Mucosa of rectum (tissue), 2 donors: Measurements from ENCODE around the gene MBP.

Experiments used
- H3K27ac ChIP-seq, 2 donors: one replicate each; pipeline ENCODE4 v1.7.0; 2013; ENCODE audit warnings: inconsistent platforms in 2 of 2, low read depth in 2 of 2, low read length in 2 of 2
- H3K27me3 ChIP-seq, 2 donors: one replicate each; pipeline ENCODE4 v1.7.0; 2013; ENCODE audit warnings: low read length in 2 of 2; ENCODE audit not compliant: control insufficient read depth in 2 of 2, insufficient read depth in 2 of 2
- H3K36me3 ChIP-seq, 2 donors: one replicate each; pipeline ENCODE4 v1.7.0; 2013; ENCODE audit warnings: low read length in 2 of 2; ENCODE audit not compliant: control insufficient read depth in 2 of 2, insufficient read depth in 2 of 2
- H3K4me1 ChIP-seq, 2 donors: one replicate each; pipeline ENCODE4 v1.7.0; 2013; ENCODE audit warnings: low read length in 2 of 2, mild to moderate bottlenecking in 1 of 2; ENCODE audit not compliant: control insufficient read depth in 2 of 2, insufficient read depth in 2 of 2
- H3K4me3 ChIP-seq, 2 donors: one replicate each; pipeline ENCODE4 v1.7.0; 2013; ENCODE audit warnings: low read length in 2 of 2
- H3K9ac ChIP-seq, 2 donors: one replicate each; pipeline ENCODE4 v1.7.0; 2013; ENCODE audit warnings: low read length in 2 of 2, low read depth in 1 of 2, mild to moderate bottlenecking in 1 of 2
- H3K9me3 ChIP-seq, 2 donors: one replicate each; pipeline ENCODE4 v1.7.0; 2013; ENCODE audit warnings: low read length in 2 of 2; ENCODE audit not compliant: control insufficient read depth in 2 of 2
- donor health status: healthy.
- donor health status: Normal muscosa, but diverticular disease.

Gene MBP

DNA sequence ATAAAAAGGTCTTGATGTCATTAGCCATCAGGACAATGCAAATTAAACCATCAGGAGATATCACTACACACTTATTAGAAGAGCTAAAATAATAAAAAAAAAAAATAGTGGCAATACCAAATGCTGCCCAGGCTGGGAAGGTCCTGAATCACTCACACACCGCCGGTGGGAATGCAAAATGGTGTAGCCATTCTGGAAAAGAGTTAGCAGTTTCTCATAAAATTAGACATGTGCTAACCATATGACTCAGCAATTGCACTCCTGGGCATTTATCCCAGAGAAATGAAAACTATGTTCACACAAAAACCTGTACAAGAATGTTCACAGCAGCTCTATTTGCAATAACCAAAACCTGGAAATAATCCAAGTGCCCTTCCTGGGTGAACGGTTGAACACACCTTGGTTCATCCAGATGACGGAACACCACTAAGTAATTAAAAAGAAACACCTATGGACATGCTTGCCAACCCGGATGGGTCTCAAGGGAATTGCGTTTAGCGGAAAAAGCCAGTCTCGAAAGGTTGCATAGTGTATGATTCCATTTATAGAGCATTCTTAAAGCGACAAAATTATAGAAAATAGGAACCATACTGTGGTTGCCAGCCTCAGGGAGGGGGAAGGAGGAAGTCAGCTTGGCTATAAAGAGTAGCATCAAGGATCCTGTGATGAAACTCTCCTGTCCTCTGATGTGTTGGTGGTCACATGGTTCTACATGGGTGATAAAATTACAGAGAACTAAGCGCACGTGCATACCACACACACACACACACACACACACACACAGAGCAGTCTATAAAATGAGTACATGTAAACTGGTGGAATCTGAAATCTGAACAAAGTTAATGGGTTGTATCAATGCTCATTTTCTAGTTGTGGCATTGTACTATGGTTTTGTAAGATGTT, 4.6 kb downstream of the MBP start:
- Histone ChIP-seq H3K9ac (peak overlapping the region; percentile 14 to 60), H3K27ac (peak overlapping the region; percentile 89 to 91), H3K4me3 (peak overlapping the region; percentile 26 to 38), H3K27me3 (no peaks in the 10 kb centered on the region), H3K9me3 (no peaks in the 10 kb centered on the region), H3K4me1 (peaks cover 31 to 34% of the 10 kb centered on the region in 2 donors), H3K36me3 (no peaks in the 10 kb centered on the region)

- Histone ChIP-seq H3K9ac (peak overlapping the region in 1 of 2 donors; percentile 14), H3K27ac (peak overlapping the region in 1 of 2 donors; percentile 17), H3K36me3 (peaks cover 0 to 4% of the 10 kb centered on the region in 2 donors), H3K9me3 (no peaks in the 10 kb centered on the region), H3K4me1 (peaks cover 23 to 27% of the 10 kb centered on the region in 2 donors), H3K4me3 (peak overlapping the region in 1 of 2 donors; percentile 5), H3K27me3 (no peaks in the 10 kb centered on the region)
Measured at GRCh38 chr18:77124452-77124922, 8.1 kb downstream of the MBP start.

DNA sequence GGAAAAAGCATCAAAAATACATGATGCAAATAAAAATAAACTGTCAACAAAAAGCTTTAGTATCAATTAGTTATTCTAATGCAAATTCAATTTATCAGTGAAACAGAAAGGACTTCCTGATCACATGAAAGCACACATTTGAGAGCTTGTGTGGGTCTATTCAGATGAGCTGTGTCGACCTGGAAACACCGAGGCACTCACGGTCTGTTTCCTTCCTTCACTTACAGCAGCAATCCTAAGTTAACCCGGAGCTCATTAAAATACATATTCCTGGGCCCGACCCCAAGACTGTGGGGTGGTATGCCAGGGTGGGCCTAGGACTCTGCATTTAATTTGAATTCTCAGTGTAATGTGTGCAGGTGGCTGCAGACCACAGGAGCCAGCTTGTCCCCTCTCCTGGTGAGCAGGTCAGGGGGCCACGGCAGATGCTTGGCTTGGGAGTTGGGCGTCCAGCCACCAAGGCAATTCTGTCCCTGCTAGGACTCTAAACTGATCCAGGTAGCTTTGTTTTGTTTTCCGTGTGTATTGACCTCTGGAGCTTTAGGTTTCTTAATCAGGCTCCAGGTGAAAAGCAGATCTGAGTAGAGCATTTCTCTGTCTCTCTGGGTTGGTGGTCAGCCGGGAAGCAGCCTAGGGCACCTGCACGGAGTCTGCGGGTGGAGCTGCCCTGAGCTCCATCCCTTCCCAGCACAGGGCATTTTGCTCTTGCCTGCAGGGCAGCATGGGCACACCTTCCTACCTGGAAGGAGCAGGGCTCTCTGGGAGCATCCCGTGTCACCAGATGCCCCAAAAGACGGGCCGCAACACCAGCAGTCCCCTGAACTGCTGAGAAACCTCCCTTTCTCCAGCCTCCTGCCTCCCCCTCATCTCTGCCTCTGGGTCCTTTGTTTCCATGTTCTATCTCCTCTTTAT, 9.0 kb downstream of the MBP start:
- peaks cover 17 to 19% of the 10 kb centered on the region in 2 donors for H3K4me1 ChIP-seq
- H3K9ac ChIP-seq = no peak overlapping the region
- no peak overlapping the region for H3K4me3 ChIP-seq
- no peak overlapping the region for H3K27ac ChIP-seq
- no peaks in the 10 kb centered on the region for H3K27me3 ChIP-seq
- no peaks in the 10 kb centered on the region for H3K9me3 ChIP-seq
- peaks cover 0 to 4% of the 10 kb centered on the region in 2 donors for H3K36me3 ChIP-seq

- H3K27me3 ChIP-seq = no peaks in the 10 kb centered on the region
- H3K4me1 ChIP-seq = peaks cover under 1 to 5% of the 10 kb centered on the region in 2 donors
- peaks cover 0 to 4% of the 10 kb centered on the region in 2 donors for H3K36me3 ChIP-seq
- no peaks in the 10 kb centered on the region for H3K9me3 ChIP-seq
- H3K9ac ChIP-seq = no peak overlapping the region
- no peak overlapping the region for H3K27ac ChIP-seq
- H3K4me3 ChIP-seq = no peak overlapping the region
Measured at GRCh38 chr18:77121523-77121922, 11.1 kb downstream of the MBP start.

- H3K36me3 ChIP-seq = peaks cover 0 to 7% of the 10 kb centered on the region in 2 donors
- H3K4me1 ChIP-seq = peaks cover 15 to 16% of the 10 kb centered on the region in 2 donors
- no peaks in the 10 kb centered on the region for H3K9me3 ChIP-seq
- no peak overlapping the region for H3K9ac ChIP-seq
- H3K4me3 ChIP-seq = no peak overlapping the region
- no peak overlapping the region for H3K27ac ChIP-seq
- H3K27me3 ChIP-seq = no peaks in the 10 kb centered on the region
Measured at GRCh38 chr18:77119851-77120491, 12.6 kb downstream of the MBP start.

GRCh38 chr18:77119101-77119850, 13.3 kb downstream of the MBP start:
- H3K9ac ChIP-seq = no peak overlapping the region
- no peaks in the 10 kb centered on the region for H3K27me3 ChIP-seq
- H3K4me3 ChIP-seq = no peak overlapping the region
- H3K9me3 ChIP-seq = no peaks in the 10 kb centered on the region
- peaks cover 0 to 7% of the 10 kb centered on the region in 2 donors for H3K36me3 ChIP-seq
- H3K27ac ChIP-seq = no peak overlapping the region
- H3K4me1 ChIP-seq = peaks cover 18 to 22% of the 10 kb centered on the region in 2 donors

DNA sequence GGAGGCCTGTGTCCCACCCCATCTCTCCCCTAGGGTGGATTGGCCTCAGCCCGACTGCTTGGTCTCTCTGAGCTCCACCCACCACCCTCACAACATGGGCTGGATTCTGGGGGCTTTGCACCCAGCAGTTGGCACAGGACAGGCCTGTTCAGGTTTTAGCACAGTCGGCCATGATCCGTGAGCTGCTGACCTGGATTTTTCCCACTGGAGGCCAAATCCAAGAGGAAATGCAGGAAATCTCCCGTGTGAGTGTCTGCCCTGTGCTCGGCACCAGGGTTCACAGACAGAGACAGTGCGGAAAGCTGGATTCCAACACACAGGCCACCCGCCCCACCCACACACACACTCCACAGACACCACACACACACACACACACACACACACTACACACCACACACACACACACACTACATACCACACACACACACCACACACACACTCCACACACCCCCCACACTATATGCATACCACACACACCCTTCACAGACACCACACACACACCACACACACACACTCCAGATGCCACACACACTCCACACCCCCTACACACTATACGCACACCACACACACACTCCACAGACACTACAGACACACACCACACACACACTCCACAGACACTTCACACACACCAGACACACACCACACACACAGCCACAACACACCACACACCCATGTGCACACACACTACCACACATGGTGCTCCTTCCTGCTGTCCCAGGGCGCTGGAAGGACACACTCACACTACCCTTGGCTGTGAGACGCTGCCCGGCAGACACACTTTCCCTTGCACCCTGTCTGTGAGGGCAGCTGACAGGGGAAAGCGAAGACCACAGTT, 14.1 kb downstream of the MBP start:
- no peaks in the 10 kb centered on the region for H3K27me3 ChIP-seq
- no peak overlapping the region for H3K4me3 ChIP-seq
- H3K27ac ChIP-seq = no peak overlapping the region
- H3K36me3 ChIP-seq = peaks cover 0 to 11% of the 10 kb centered on the region in 2 donors
- no peaks in the 10 kb centered on the region for H3K9me3 ChIP-seq
- H3K4me1 ChIP-seq = peaks cover 26 to 30% of the 10 kb centered on the region in 2 donors
- no peak overlapping the region for H3K9ac ChIP-seq

- Histone ChIP-seq H3K9ac (no peak overlapping the region), H3K36me3 (peaks cover 0 to 16% of the 10 kb centered on the region in 2 donors), H3K4me3 (no peak overlapping the region), H3K27me3 (no peaks in the 10 kb centered on the region), H3K4me1 (peaks cover 32 to 35% of the 10 kb centered on the region in 2 donors), H3K27ac (peak overlapping the region in 1 of 2 donors; percentile 94), H3K9me3 (no peaks in the 10 kb centered on the region)
Measured at GRCh38 chr18:77116201-77117080, 16.1 kb downstream of the MBP start.
